Stimulated activated naive B cell treated with anti-CD40 and anti-IgM and Interleukin-4, amounts not matched to agents 10 μg/mL and 1 μg/mL and 100 μg/mL, for 72 hours (primary cell): ENCODE measurements around the gene PTPRN2.
"Not testable (repeated sequence)": the region's sequence is repeated elsewhere in the genome, so short reads cannot be mapped to it uniquely, and the experiment has no call there.

ENCODE experiments used
- ATAC-seq, 2 donors: fragments of 150-1000 bp; cut with Tn5 transposase; replicated peaks; 2 replicates each; pipeline ENCODE4 v1.10.0; 2021; ENCODE audit warnings: moderate library complexity in 1 of 2
- DNase-seq: peaks from one replicate; pipeline ENCODE4 v3.0.0; 2021
- H3K27ac Mint-ChIP-seq: one replicate; pipeline ENCODE4 v1.8.0; 2022; ENCODE audit warnings: mild to moderate bottlenecking, mixed read lengths
- H3K27me3 Mint-ChIP-seq, 2 donors: one replicate each; pipeline ENCODE4 v1.8.0; 2022; ENCODE audit warnings: mixed read lengths in 2 of 2
- H3K36me3 Mint-ChIP-seq, 2 donors: one replicate each; pipeline ENCODE4 v1.8.0; 2022; ENCODE audit warnings: mixed read lengths in 2 of 2, mild to moderate bottlenecking in 1 of 2
- H3K4me1 Mint-ChIP-seq, 2 donors: one replicate each; pipeline ENCODE4 v1.8.0; 2022; ENCODE audit warnings: mixed read lengths in 2 of 2, mild to moderate bottlenecking in 1 of 2
- H3K4me3 Mint-ChIP-seq, 2 donors: one replicate each; pipeline ENCODE4 v1.8.0; 2022; ENCODE audit warnings: mild to moderate bottlenecking in 2 of 2, mixed read lengths in 2 of 2, moderate library complexity in 1 of 2
- H3K9me3 Mint-ChIP-seq, 2 donors: one replicate each; pipeline ENCODE4 v1.8.0; 2022; ENCODE audit warnings: mixed read lengths in 2 of 2, mild to moderate bottlenecking in 1 of 2

The PTPRN2 gene

GRCh38 chr7:158393926-158394625, 193.5 kb downstream of the PTPRN2 start:
- no peaks in the 10 kb centered on the region for H3K4me1 Mint-ChIP-seq
- H3K4me3 Mint-ChIP-seq = no peak overlapping the region
- DNase-seq (no peak), ATAC-seq (no peak)
- peaks cover 11% of the 10 kb centered on the region in 2 donors for H3K9me3 Mint-ChIP-seq
- no peaks in the 10 kb centered on the region for H3K27me3 Mint-ChIP-seq
- H3K36me3 Mint-ChIP-seq = peaks cover 0 to 2% of the 10 kb centered on the region in 2 donors
- no peak overlapping the region for H3K27ac Mint-ChIP-seq

DNA sequence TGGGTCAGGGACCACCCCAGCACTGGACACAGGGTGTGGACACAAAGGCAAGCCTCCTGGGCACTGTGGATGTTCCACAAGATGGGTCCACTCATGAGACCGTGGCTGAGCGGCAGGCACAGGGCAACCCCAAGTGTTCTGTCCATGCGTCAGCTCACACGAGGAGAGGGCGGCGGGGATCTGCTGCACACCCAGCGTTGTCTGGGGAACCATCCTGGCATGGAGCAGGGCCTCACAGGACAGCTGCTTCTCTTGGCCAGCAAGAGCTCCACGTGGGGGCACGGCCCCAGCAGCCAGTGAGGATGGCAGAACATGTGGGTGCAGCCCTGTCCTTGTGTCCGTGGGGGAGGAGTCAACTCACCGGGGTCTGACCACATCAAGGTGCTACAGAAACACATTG, 195.4 kb downstream of the PTPRN2 start:
- Mint-ChIP-seq H3K27ac (no peak overlapping the region), H3K9me3 (no peaks in the 10 kb centered on the region), H3K27me3 (no peaks in the 10 kb centered on the region), H3K4me3 (no peak overlapping the region), H3K36me3 (no peaks in the 10 kb centered on the region), H3K4me1 (no peaks in the 10 kb centered on the region)
- DNase-seq (no peak), ATAC-seq (no peak)

GRCh38 chr7:158391541-158391940, 196.1 kb downstream of the PTPRN2 start:
- Mint-ChIP-seq H3K9me3 (no peaks in the 10 kb centered on the region), H3K4me1 (no peaks in the 10 kb centered on the region), H3K27ac (no peak overlapping the region), H3K27me3 (no peaks in the 10 kb centered on the region), H3K4me3 (no peak overlapping the region), H3K36me3 (no peaks in the 10 kb centered on the region)
- DNase-seq = no peak
- ATAC-seq = no peak

DNA sequence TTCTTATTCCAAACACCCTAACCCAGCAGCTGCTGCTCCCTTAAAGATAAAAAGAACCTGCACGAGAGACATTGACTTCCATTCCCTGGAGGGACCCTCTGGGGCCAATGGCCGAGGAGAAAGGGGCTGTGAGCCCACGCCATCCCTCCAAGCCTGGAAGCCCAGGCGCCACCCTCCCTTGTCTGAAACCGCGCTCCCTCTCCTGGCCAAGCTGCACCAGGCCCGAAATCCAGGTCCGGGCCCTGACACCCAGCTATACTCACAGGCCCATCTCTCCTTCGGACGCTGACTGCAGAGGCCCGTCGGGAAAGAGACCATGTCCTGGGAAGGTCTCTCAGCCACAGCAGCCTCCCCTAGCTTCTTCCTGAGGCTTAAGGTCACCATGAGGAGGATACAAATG, 196.5 kb downstream of the PTPRN2 start:
- ATAC-seq (no peak), DNase-seq (no peak)
- H3K36me3 Mint-ChIP-seq = no peaks in the 10 kb centered on the region
- no peak overlapping the region for H3K27ac Mint-ChIP-seq
- H3K4me3 Mint-ChIP-seq = no peak overlapping the region
- no peaks in the 10 kb centered on the region for H3K9me3 Mint-ChIP-seq
- H3K4me1 Mint-ChIP-seq = no peaks in the 10 kb centered on the region
- no peaks in the 10 kb centered on the region for H3K27me3 Mint-ChIP-seq

DNA sequence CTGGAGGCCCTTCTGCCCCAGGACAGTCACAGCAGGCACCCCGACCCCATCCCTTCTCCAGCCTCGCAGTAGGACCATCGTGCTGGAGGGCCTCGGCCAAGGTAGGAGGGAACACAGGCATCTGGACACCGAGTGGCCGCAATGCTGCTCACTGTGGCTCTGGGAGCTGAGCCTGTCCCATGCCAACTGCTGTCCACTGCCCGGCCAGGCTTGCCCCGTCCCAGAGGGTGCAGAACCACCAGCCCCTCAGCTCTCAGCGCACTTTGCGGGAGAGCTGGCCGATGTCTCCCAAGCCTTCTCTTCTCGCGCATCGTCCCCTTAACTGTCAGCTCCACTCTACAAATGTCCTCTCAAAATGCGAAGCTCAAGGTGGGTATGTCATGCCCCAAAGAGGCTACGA, 197.2 kb downstream of the PTPRN2 start:
- Mint-ChIP-seq H3K27me3 (no peaks in the 10 kb centered on the region), H3K4me1 (no peaks in the 10 kb centered on the region), H3K36me3 (no peaks in the 10 kb centered on the region), H3K27ac (no peak overlapping the region), H3K4me3 (no peak overlapping the region), H3K9me3 (no peaks in the 10 kb centered on the region)
- no peak for DNase-seq
- no peak for ATAC-seq

GRCh38 chr7:158389514-158390425, 197.9 kb downstream of the PTPRN2 start:
- H3K4me1 Mint-ChIP-seq = no peaks in the 10 kb centered on the region
- no peaks in the 10 kb centered on the region for H3K9me3 Mint-ChIP-seq
- DNase-seq (no peak), ATAC-seq (no peak)
- no peaks in the 10 kb centered on the region for H3K27me3 Mint-ChIP-seq
- no peaks in the 10 kb centered on the region for H3K36me3 Mint-ChIP-seq
- H3K4me3 Mint-ChIP-seq = no peak overlapping the region
- H3K27ac Mint-ChIP-seq = no peak overlapping the region

DNA sequence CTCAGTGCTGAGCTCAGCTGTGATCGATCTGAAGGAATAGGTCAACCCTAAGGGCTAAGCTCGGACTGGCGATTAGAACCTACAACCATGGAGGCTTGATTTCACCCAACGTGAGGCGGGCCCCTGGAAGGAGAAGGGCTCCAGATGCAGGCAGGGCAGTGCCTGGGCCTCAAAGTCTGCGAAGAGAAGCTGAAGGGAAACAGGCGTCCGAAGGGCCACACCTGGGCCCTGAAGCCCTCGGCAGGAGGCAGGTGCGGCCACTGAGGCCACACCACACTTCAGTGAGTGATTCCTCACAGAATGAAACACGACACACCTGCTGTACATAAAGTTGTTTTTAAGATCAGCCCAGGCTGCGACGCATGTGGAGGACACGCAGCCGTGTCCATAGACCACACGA, 198.7 kb downstream of the PTPRN2 start:
- peaks cover 0 to 5% of the 10 kb centered on the region in 2 donors for H3K27me3 Mint-ChIP-seq
- ATAC-seq (no peak), DNase-seq (no peak)
- no peak overlapping the region for H3K27ac Mint-ChIP-seq
- H3K4me1 Mint-ChIP-seq = no peaks in the 10 kb centered on the region
- H3K4me3 Mint-ChIP-seq = no peak overlapping the region
- H3K9me3 Mint-ChIP-seq = no peaks in the 10 kb centered on the region
- no peaks in the 10 kb centered on the region for H3K36me3 Mint-ChIP-seq

DNA sequence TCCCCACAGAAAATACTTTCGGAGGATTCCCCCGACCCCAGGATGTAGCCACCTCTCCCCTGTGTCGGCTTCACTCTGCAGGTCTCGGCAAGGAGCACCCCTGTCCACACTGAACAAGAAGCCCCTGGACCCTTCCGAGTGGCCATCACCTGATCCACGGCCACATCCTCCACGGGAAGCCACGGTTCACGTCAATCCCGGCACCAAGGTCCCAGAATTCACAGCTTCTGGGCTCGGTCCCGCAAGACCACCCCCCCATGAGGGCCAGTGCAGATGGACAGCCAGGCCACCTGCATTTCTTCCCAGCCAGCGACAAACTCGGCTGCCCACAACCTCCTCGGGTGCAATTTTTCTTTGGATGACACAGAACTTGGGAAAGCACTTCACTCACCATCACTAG, 199.6 kb downstream of the PTPRN2 start:
- no peaks in the 10 kb centered on the region for H3K9me3 Mint-ChIP-seq
- ATAC-seq = no peak
- H3K4me3 Mint-ChIP-seq = no peak overlapping the region
- H3K27me3 Mint-ChIP-seq = peaks cover 0 to 7% of the 10 kb centered on the region in 2 donors
- H3K4me1 Mint-ChIP-seq = no peaks in the 10 kb centered on the region
- H3K27ac Mint-ChIP-seq = no peak overlapping the region
- no peaks in the 10 kb centered on the region for H3K36me3 Mint-ChIP-seq
- no peak for DNase-seq

GRCh38 chr7:158387546-158387891, 200.1 kb downstream of the PTPRN2 start:
- H3K36me3 Mint-ChIP-seq = no peaks in the 10 kb centered on the region
- H3K9me3 Mint-ChIP-seq = peaks cover 0 to under 1% of the 10 kb centered on the region in 2 donors
- DNase-seq (no peak), ATAC-seq (no peak)
- no peak overlapping the region for H3K4me3 Mint-ChIP-seq
- H3K27me3 Mint-ChIP-seq = peaks cover 0 to 7% of the 10 kb centered on the region in 2 donors
- H3K27ac Mint-ChIP-seq = no peak overlapping the region
- H3K4me1 Mint-ChIP-seq = no peaks in the 10 kb centered on the region

DNA sequence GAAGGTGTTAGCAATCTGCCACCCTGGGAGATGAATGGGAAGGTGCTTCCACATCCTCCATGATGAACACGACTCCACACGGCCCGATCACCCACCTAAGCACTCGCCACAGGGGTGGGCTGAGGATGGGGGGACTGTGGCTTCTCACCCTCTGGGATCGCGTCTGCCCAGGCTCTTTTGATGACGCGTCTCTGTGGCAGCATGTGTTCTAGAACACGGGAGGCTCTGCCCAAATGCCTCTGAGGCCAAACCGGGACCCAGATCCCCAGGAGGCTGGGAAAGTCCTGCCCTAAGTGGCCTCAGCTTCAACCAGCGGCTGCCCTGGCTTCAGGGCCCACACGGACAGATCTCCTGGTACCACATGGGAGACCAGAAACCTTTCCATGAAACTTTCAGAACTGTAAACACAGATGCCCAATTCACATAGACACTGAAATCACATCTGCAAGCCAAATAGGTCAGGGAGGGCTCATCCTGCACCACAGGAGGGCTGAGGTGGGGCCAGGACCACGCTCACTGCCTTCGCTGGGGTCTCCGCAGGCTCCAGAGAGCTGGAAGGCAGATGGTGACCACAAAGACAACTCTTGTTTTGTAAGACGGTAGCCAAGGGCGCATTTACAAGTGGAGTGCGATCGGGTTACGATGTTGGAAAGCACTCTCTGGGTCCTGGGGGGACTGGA, 200.6 kb downstream of the PTPRN2 start:
- H3K9me3 Mint-ChIP-seq = peaks cover 0 to 5% of the 10 kb centered on the region in 2 donors
- H3K4me3 Mint-ChIP-seq = no peak overlapping the region
- ATAC-seq = no peak
- no peaks in the 10 kb centered on the region for H3K4me1 Mint-ChIP-seq
- H3K36me3 Mint-ChIP-seq = no peaks in the 10 kb centered on the region
- no peak overlapping the region for H3K27ac Mint-ChIP-seq
- no peak for DNase-seq
- H3K27me3 Mint-ChIP-seq = peaks cover 0 to 7% of the 10 kb centered on the region in 2 donors

DNA sequence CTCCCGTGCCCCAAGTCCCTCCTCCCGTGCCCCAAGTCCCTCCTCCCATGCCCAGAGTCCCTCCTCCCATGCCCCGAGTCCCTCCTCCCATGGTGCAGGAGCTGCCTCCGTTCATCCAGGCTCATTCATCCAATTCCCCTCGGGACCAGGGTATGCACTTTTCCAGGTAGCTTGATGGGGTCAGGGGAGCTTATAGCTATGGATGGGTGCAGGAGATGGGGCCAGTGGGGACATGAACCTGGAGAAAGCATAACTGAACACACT, 201.3 kb downstream of the PTPRN2 start:
- no peaks in the 10 kb centered on the region for H3K4me1 Mint-ChIP-seq
- H3K27ac Mint-ChIP-seq = no peak overlapping the region
- H3K36me3 Mint-ChIP-seq = no peaks in the 10 kb centered on the region
- DNase-seq = no peak
- no peak for ATAC-seq
- H3K9me3 Mint-ChIP-seq = peaks cover 2 to 9% of the 10 kb centered on the region in 2 donors
- peaks cover 0 to 7% of the 10 kb centered on the region in 2 donors for H3K27me3 Mint-ChIP-seq
- H3K4me3 Mint-ChIP-seq = no peak overlapping the region

DNA sequence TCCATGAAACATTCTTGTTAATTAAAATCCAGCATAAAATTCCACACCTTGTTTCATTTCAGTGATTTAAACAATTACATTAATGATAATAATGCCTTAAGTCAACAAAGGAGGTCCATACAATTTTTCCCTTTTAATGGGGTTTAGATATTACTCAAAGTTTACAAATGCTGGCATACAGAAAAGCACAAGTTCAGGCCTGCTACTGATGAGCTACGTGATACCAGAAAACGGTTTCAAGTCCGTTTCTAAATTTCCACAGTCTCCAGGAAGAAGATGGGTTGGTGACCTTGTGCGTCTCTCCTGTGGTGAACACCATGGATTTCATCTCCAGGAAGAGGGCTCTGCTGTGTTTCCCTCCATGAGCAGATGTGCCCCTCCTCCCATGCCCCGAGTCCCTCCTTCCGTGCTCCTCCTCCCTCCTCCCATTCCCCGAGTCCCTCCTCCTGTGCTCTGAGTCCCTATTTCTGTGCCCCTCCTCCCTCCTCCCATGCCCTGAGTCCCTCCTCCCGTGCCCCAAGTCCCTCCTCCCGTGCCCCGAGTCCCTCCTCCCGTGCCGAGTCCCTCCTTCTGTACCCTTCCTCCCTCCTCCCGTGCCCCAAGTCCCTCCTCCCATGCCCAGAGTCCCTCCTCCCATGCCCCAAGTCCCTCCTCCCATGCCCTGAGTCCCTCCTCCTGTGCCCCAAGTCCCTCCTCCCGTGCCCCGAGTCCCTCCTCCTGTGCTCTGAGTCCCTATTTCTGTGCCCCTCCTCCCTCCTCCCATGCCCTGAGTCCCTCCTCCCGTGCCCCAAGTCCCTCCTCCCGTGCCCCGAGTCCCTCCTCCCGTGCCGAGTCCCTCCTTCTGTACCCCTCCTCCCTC, 201.9 kb downstream of the PTPRN2 start:
- ATAC-seq, DNase-seq, H3K4me1 Mint-ChIP-seq, H3K27ac Mint-ChIP-seq, H3K4me3 Mint-ChIP-seq, H3K36me3 Mint-ChIP-seq, H3K27me3 Mint-ChIP-seq: not testable (repeated sequence)
- peaks cover 8 to 14% of the 10 kb centered on the region in 2 donors for H3K9me3 Mint-ChIP-seq

DNA sequence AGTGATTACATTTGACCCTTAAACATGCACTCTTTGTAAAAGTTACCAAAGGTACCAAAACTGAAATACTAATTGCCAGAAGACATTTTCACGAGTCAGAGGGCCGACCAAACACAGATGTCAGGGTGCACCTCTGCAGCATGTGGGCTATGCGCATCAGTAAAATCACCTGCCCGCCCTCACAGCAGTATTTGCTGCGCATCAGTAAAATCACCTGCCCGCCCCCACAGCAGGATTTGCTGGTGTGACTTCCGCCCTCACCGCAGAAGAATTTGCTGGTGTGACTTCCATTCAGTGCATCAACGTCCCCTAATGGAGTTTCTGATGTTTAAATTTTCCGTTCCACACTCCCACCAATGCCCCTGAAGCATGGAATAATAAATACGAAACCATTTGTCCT, 202.9 kb downstream of the PTPRN2 start:
- Mint-ChIP-seq H3K4me1 (no peaks in the 10 kb centered on the region), H3K27me3 (peaks cover 4 to 7% of the 10 kb centered on the region in 2 donors), H3K9me3 (peaks cover 16 to 24% of the 10 kb centered on the region in 2 donors), H3K4me3 (no peak overlapping the region), H3K27ac (no peak overlapping the region), H3K36me3 (peaks cover 0 to 2% of the 10 kb centered on the region in 2 donors)
- ATAC-seq = no peak
- DNase-seq = no peak

GRCh38 chr7:158383665-158384064, 204.0 kb downstream of the PTPRN2 start:
- Mint-ChIP-seq H3K4me3 (no peak overlapping the region), H3K27ac (no peak overlapping the region), H3K4me1 (no peaks in the 10 kb centered on the region), H3K36me3 (peaks cover 0 to 2% of the 10 kb centered on the region in 2 donors), H3K9me3 (peaks cover 22 to 26% of the 10 kb centered on the region in 2 donors), H3K27me3 (peaks cover 5 to 7% of the 10 kb centered on the region in 2 donors)
- DNase-seq (no peak), ATAC-seq (no peak)
